OCI-LY1 (cell line): ENCODE results near the gene SEC11A.

Source experiments
- H2AFZ ChIP-seq: fragments of 200-600 bp; sonication (generic), shearing (Covaris generic); 2 replicates; pipeline ENCODE4 v1.6.0; 2014; ENCODE audit warnings: antibody characterized with exemption, mild to moderate bottlenecking, low read length
- H3F3A ChIP-seq: fragments of 200-600 bp; sonication (generic), shearing (Covaris generic); 2 replicates; pipeline ENCODE4 v1.6.0; 2014; ENCODE audit warnings: mild to moderate bottlenecking, antibody characterized with exemption, low read length, moderate library complexity; ENCODE audit not compliant: insufficient read depth
- H3K27ac ChIP-seq: fragments of 200-600 bp; sonication (generic); 2 replicates; pipeline ENCODE4 v1.5.1; 2014; ENCODE audit warnings: low read length, mixed run types, mild to moderate bottlenecking, low read depth; ENCODE audit not compliant: poor library complexity, severe bottlenecking
- H3K27me3 ChIP-seq: fragments of 200-600 bp; sonication (generic); 2 replicates; pipeline ENCODE4 v1.6.0; 2014; ENCODE audit warnings: antibody characterized with exemption, mild to moderate bottlenecking, low read length, moderate library complexity; ENCODE audit not compliant: insufficient read depth
- H3K36me3 ChIP-seq: fragments of 200-600 bp; sonication (generic); 2 replicates; pipeline ENCODE4 v1.6.1; 2014; ENCODE audit warnings: mild to moderate bottlenecking, antibody characterized with exemption, low read length, moderate library complexity, mixed read lengths; ENCODE audit not compliant: insufficient read depth
- H3K4me1 ChIP-seq: fragments of 200-600 bp; sonication (generic); 2 replicates; pipeline ENCODE4 v1.5.1; 2014; ENCODE audit warnings: mild to moderate bottlenecking, low read length, moderate library complexity; ENCODE audit not compliant: insufficient read depth, severe bottlenecking
- H3K4me2 ChIP-seq: fragments of 200-600 bp; sonication (generic), shearing (Covaris generic); 2 replicates; pipeline ENCODE4 v1.6.1; 2014; ENCODE audit warnings: low read length
- H3K4me3 ChIP-seq: fragments of 200-600 bp; sonication (generic); 2 replicates; pipeline ENCODE4 v1.5.1; 2014; ENCODE audit warnings: low read length, low read depth, mild to moderate bottlenecking, mixed read lengths; ENCODE audit not compliant: poor library complexity, severe bottlenecking
- H3K79me2 ChIP-seq: fragments of 200-600 bp; shearing (Covaris generic); 2 replicates; pipeline ENCODE4 v1.6.1; 2016; ENCODE audit warnings: mixed run types, low read length, mixed read lengths; ENCODE audit not compliant: insufficient read depth
- H3K9ac ChIP-seq: fragments of 200-600 bp; sonication (generic), shearing (Covaris generic); 2 replicates; pipeline ENCODE4 v1.6.1; 2014; ENCODE audit warnings: mild to moderate bottlenecking, low read length, mixed read lengths
- H3K9me2 ChIP-seq: fragments of 200-600 bp; sonication (generic), shearing (Covaris generic); 2 replicates; pipeline ENCODE4 v1.6.1; 2014; ENCODE audit warnings: low read depth, mild to moderate bottlenecking, low read length, mixed read lengths
- H3K9me3 ChIP-seq: fragments of 200-600 bp; shearing (Covaris generic); 2 replicates; pipeline ENCODE4 v1.6.1; 2014; ENCODE audit warnings: low read length, mixed read lengths
- H4K20me1 ChIP-seq: fragments of 200-600 bp; sonication (generic), shearing (Covaris generic); 2 replicates; pipeline ENCODE4 v1.6.0; 2016; ENCODE audit warnings: mild to moderate bottlenecking, low read length; ENCODE audit not compliant: insufficient read depth
- EZH2 ChIP-seq: fragments of 200-600 bp; sonication (generic), shearing (Covaris generic); IDR thresholded peaks from 2 replicates; pipeline ENCODE4 v1.8.0; 2017; ENCODE audit warnings: borderline replicate concordance, mixed run types, mild to moderate bottlenecking, antibody characterized with exemption, low read length, moderate library complexity, mixed read lengths
- TF ChIP-seq, protein P1 (sequence below): fragments of 200-600 bp; sonication (generic), shearing (Covaris generic); IDR thresholded peaks from 2 replicates; pipeline ENCODE4 v1.5.1; 2017; ENCODE audit warnings: mild to moderate bottlenecking, antibody characterized with exemption, low read length, moderate library complexity, mixed read lengths

SEC11A gene

DNA sequence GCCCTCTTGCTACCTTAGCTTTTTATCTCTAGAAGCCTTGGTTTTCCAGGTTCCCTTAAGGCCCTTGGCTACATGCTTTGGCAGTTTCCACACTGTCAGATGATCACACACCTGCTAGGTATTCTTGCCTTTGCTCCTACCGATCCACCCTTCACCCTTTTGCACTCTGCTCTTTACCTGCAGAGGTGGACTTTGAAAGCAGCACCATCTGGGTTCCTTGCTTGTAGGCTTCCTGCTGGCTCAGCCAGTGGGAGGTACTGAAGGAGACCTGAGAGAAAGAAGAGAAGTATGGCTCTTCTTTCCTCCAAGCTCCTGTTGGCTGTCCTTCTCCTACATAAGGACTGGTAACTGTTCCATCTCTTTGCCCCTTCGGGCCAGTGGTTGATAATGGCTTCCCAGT, 25.2 kb upstream of the SEC11A start:
- no peaks in the 10 kb centered on the region for H3K27me3 ChIP-seq
- no peaks in the 10 kb centered on the region for H3K79me2 ChIP-seq
- no peaks in the 10 kb centered on the region for H4K20me1 ChIP-seq
- no peak overlapping the region for H3K4me3 ChIP-seq
- H3K9ac ChIP-seq: no peak overlapping the region
- TF ChIP-seq, protein P1, sequence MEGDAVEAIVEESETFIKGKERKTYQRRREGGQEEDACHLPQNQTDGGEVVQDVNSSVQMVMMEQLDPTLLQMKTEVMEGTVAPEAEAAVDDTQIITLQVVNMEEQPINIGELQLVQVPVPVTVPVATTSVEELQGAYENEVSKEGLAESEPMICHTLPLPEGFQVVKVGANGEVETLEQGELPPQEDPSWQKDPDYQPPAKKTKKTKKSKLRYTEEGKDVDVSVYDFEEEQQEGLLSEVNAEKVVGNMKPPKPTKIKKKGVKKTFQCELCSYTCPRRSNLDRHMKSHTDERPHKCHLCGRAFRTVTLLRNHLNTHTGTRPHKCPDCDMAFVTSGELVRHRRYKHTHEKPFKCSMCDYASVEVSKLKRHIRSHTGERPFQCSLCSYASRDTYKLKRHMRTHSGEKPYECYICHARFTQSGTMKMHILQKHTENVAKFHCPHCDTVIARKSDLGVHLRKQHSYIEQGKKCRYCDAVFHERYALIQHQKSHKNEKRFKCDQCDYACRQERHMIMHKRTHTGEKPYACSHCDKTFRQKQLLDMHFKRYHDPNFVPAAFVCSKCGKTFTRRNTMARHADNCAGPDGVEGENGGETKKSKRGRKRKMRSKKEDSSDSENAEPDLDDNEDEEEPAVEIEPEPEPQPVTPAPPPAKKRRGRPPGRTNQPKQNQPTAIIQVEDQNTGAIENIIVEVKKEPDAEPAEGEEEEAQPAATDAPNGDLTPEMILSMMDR: no peak
- TF ChIP-seq EZH2: no peak
- no peak overlapping the region for H2AFZ ChIP-seq
- H3F3A ChIP-seq: peaks cover 3% of the 10 kb centered on the region; the same call in 1 of the 2 replicates
- peaks cover 5% of the 10 kb centered on the region for H3K4me1 ChIP-seq
- no peaks in the 10 kb centered on the region for H3K9me2 ChIP-seq
- no peak overlapping the region for H3K27ac ChIP-seq
- H3K4me2 ChIP-seq: no peak overlapping the region
- H3K9me3 ChIP-seq: no peaks in the 10 kb centered on the region
- H3K36me3 ChIP-seq: no peaks in the 10 kb centered on the region

DNA sequence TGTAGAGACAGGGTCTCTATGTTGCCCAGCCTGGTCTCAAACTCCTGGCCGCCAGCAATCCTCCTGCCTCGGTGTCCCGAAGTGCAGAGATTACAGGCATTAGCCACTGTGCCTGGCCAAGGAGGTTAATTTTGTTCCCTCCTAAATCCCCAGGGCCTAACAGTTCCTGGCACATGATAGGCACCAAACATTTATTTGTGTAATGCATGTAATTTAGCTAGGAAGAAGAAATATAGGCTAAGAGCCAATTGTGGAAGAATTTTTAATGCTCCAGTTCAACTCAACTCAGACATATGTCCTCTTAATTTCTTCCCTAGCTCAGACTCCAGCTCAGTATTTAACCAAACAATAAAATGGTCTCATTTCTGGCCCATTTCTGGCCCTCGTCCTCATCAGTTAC, 24.8 kb upstream of the SEC11A start:
- TF ChIP-seq, protein P1: no peak
- TF ChIP-seq EZH2: no peak
- Histone ChIP-seq H2AFZ (no peak overlapping the region), H3K9me2 (no peaks in the 10 kb centered on the region), H3K27me3 (no peaks in the 10 kb centered on the region), H3K4me3 (no peak overlapping the region), H3K36me3 (no peaks in the 10 kb centered on the region), H3K4me2 (no peak overlapping the region), H3K9ac (no peak overlapping the region), H4K20me1 (no peaks in the 10 kb centered on the region), H3K4me1 (peaks cover 9% of the 10 kb centered on the region), H3F3A (peaks cover 4% of the 10 kb centered on the region; the same call in 1 of the 2 replicates), H3K27ac (no peak overlapping the region), H3K9me3 (no peaks in the 10 kb centered on the region), H3K79me2 (no peaks in the 10 kb centered on the region)

DNA sequence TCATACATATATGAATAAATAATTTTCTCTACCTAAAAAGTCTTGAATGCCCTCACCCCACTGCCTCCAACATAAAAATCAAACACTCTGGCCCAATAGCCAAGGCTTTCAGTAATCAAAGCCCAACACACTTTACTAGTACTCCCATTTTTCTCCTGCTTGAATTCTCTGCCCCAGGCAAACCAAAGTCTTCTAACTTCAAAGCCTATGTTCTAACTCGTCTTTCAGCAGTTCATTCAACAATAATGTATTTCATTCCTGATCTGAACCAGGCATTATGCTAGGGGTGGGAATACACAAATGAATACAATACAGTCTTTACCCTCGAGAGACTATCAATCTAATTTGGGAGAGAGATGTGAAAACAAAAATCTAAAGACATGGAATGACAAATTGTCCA, 21.1 kb upstream of the SEC11A start:
- no peak overlapping the region for H3K9ac ChIP-seq
- H3F3A ChIP-seq: peaks cover 4% of the 10 kb centered on the region; the same call in 1 of the 2 replicates
- no peaks in the 10 kb centered on the region for H3K27me3 ChIP-seq
- no peaks in the 10 kb centered on the region for H4K20me1 ChIP-seq
- H3K9me3 ChIP-seq: no peaks in the 10 kb centered on the region
- no peaks in the 10 kb centered on the region for H3K9me2 ChIP-seq
- TF ChIP-seq EZH2: no peak
- TF ChIP-seq, protein P1: no peak
- H3K27ac ChIP-seq: peak overlapping the region; percentile 91
- no peak overlapping the region for H2AFZ ChIP-seq
- H3K36me3 ChIP-seq: no peaks in the 10 kb centered on the region
- no peaks in the 10 kb centered on the region for H3K79me2 ChIP-seq
- no peak overlapping the region for H3K4me3 ChIP-seq
- peaks cover 31% of the 10 kb centered on the region for H3K4me1 ChIP-seq
- no peak overlapping the region for H3K4me2 ChIP-seq
